Lung (tissue), 12 donors: ENCODE measurements around the gene TIMP3. TPM values are rescaled to one million over a fixed set of nuclear protein-coding genes. Genes with fewer than 3 reads are reported as not detected.
A peak's percentile ranks its signal among the peaks of the same experiment; 100 is the strongest.

Experiments used
- ATAC-seq: fragments of 200-7000 bp; cut with Tn5 transposase; one replicate; pipeline ENCODE4 v1.9.1; 2020; ENCODE audit warnings: moderate number of reproducible peaks; ENCODE audit not compliant: insufficient read depth, low FRiP score
- DNase-seq, 3 donors: peaks; one replicate each; pipeline ENCODE4 v3.0.0-alpha.2; 2013 to 2017
- H3K27ac ChIP-seq, 2 donors: one replicate each; pipeline ENCODE4 v1.5.1; 2013; ENCODE audit warnings: mild to moderate bottlenecking in 2 of 2, moderate library complexity in 2 of 2, control low read depth in 1 of 2, inconsistent platforms in 1 of 2, low read depth in 1 of 2, low read length in 1 of 2
- H3K27me3 ChIP-seq, 3 donors: one replicate each; pipeline ENCODE4 v1.5.1; 2013; ENCODE audit warnings: low read length in 2 of 3; ENCODE audit not compliant: control insufficient read depth in 3 of 3, insufficient read depth in 3 of 3
- H3K36me3 ChIP-seq, 4 donors: one replicate each; pipeline ENCODE4 v1.5.1; 2013; ENCODE audit warnings: low read length in 4 of 4, mild to moderate bottlenecking in 1 of 4, moderate library complexity in 1 of 4; ENCODE audit not compliant: control insufficient read depth in 4 of 4, insufficient read depth in 4 of 4
- H3K4me1 ChIP-seq, 5 donors: one replicate each; pipeline ENCODE4 v1.5.1; 2013; ENCODE audit warnings: low read length in 5 of 5, mild to moderate bottlenecking in 2 of 5, moderate library complexity in 1 of 5; ENCODE audit not compliant: control insufficient read depth in 5 of 5, insufficient read depth in 5 of 5
- H3K4me3 ChIP-seq: one replicate; pipeline ENCODE4 v1.5.1; 2013; ENCODE audit warnings: mild to moderate bottlenecking, control low read depth, moderate library complexity
- H3K9ac ChIP-seq, 2 donors: one replicate each; pipeline ENCODE4 v1.5.1; 2013; ENCODE audit warnings: low read length in 2 of 2, control low read depth in 1 of 2; ENCODE audit not compliant: insufficient read depth in 1 of 2
- H3K9me3 ChIP-seq, 4 donors: one replicate each; pipeline ENCODE4 v1.5.1; 2013; ENCODE audit warnings: low read length in 3 of 4, mild to moderate bottlenecking in 1 of 4, moderate library complexity in 1 of 4; ENCODE audit not compliant: control insufficient read depth in 4 of 4, insufficient read depth in 3 of 4
- WGBS, 2 donors: extraction: QIAGEN DNeasy Blood & Tissue Kit; methylation state at CpG; one replicate each; pipeline ENCODE4 v1.1.7; 2013; 5-methylcytosine and 5-hydroxymethylcytosine counted together
- polyA plus RNA-seq, 2 donors: library from polyadenylated mRNA; stranded (reverse); fragments of 200-250 nt; gene quantifications; one replicate each; pipeline ENCODE4 v1.2.1, GENCODE V29; 2013
- total RNA-seq, 2 donors: library from RNA; depleted of rRNA in 1 of 2; stranded (reverse); fragments of >200 nt in 1 of 2; gene quantifications; one replicate each; pipeline ENCODE4 v1.2.1, GENCODE V29; 2014 to 2021
- TF ChIP-seq, protein P1 (sequence below): IDR thresholded peaks from 2 replicates; pipeline ENCODE4 v1.5.1; 2012; ENCODE audit warnings: mild to moderate bottlenecking; ENCODE audit errors: control extremely low read depth, extremely low read depth
- donor health status: control.
- donor health status: control.
- donor health status: Bipolar disorder and iron deficiency.
- donor health status: healthy.
- donor health status: DM: yes; HTN: yes; CAD: no.

TIMP3 gene
- total and polyA plus RNA-seq, 4 donors: 129 to 547 (median 239) TPM

DNA sequence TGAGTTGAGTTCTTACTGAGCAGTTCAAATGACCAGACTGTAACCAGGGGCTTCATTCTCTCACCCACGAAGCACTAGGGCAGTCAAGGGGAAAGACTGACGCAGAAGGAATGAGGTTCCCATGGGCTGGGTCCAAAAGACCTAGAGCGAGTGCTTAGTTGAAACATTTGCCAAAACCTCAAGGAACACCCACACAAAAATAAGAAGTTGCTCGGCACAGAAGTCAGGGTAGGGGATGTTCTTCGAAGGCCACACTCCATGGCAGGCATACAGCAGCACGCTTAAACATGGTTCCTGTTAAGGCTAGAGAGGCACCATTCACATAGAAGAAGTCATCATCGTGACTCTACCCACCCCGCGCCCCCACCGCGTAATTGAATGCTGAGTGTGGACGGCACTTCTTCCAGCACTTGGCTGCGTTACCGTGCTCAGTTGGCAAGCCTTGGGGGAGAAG is 52.9 kb downstream of the TIMP3 start:
- TF ChIP-seq, protein P1, sequence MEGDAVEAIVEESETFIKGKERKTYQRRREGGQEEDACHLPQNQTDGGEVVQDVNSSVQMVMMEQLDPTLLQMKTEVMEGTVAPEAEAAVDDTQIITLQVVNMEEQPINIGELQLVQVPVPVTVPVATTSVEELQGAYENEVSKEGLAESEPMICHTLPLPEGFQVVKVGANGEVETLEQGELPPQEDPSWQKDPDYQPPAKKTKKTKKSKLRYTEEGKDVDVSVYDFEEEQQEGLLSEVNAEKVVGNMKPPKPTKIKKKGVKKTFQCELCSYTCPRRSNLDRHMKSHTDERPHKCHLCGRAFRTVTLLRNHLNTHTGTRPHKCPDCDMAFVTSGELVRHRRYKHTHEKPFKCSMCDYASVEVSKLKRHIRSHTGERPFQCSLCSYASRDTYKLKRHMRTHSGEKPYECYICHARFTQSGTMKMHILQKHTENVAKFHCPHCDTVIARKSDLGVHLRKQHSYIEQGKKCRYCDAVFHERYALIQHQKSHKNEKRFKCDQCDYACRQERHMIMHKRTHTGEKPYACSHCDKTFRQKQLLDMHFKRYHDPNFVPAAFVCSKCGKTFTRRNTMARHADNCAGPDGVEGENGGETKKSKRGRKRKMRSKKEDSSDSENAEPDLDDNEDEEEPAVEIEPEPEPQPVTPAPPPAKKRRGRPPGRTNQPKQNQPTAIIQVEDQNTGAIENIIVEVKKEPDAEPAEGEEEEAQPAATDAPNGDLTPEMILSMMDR: no peak
- Histone ChIP-seq H3K4me3 (no peak overlapping the region), H3K27ac (peak overlapping the region; percentile 5 to 49), H3K9me3 (no peaks in the 10 kb centered on the region), H3K36me3 (peaks cover 19 to 49% (median 38%) of the 10 kb centered on the region in 4 donors), H3K4me1 (peaks cover 16 to 35% (median 24%) of the 10 kb centered on the region in 5 donors), H3K9ac (no peak overlapping the region), H3K27me3 (no peaks in the 10 kb centered on the region)
- DNase-seq (no peak), ATAC-seq (no peak)
- 91 to 94% methylated on average over 14 of the region's 14 CpGs for WGBS, 2 donors

DNA sequence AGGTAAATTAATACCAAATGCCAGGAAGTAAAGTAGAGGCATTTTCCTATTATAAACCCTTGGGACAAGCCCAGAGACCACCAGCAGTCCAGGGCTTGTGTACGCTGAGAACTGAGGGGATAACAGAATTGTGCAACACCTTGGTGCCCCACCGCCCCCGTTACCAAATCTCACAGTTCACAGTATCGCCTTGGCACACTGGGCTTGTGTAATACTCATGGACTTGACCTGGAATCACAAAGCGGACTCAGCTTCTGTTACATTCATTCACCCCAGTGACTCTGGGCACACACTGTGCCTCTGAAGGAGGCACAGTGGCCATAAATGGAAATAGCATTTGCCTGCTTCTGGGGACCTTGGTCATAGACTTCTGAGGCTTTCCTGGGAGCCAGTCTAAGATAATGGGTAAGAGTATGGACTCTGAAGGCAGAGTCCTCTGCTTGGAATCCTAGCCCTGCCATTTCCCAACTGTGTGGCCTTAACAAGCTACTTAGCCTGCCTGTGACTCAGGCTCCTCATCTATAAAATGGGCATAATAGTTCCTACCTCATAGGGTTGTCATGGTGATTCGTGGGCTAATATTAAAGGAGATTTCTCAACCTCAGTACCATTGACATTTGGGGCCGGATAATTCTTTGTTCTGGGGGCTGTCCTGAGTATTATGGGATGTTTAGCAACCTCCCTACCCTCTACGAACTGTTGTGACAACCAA is 53.7 kb downstream of the TIMP3 start:
- Histone ChIP-seq H3K27me3 (no peaks in the 10 kb centered on the region), H3K9ac (no peak overlapping the region), H3K36me3 (peaks cover 21 to 49% (median 43%) of the 10 kb centered on the region in 4 donors), H3K27ac (peak overlapping the region; percentile 48 to 49), H3K4me3 (no peak overlapping the region), H3K4me1 (peaks cover 16 to 33% (median 23%) of the 10 kb centered on the region in 5 donors), H3K9me3 (no peaks in the 10 kb centered on the region)
- TF ChIP-seq, protein P1: no peak
- DNase-seq (no peak), ATAC-seq (no peak)
- 82 to 85% methylated on average over 8 of the region's 8 CpGs for WGBS, 2 donors

DNA sequence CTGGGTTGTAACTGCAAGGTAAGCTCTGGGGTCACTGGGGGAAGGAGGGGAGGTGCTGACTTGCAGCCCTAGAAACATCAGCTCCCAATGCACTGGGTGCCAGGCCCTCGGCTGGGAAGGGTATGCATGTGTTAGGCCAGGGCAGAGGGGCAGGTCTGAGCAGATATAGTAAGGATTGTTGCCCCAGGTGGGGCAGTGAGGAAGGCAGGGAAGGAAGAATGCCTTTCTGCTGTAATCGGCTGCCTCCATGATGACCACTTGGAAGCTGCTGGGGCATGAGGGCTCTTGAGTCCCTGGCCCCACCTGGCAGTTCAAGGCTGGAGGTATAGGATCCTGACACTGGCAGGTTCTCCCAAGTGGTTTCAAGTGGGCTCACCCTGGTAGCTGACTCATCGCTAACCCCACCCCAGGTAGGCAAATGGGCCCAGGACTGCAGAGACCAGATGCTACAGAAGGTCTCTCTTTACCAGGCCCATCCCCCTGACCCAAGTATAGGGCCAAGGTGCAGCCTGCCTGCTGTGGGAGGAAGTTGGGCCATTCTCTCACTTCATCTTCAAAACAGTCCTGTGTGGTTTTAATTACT is 56.7 kb downstream of the TIMP3 start:
- H3K27ac ChIP-seq: no peak overlapping the region

More for the DNA sequence above, 56.7 kb downstream of the TIMP3 start:
- Histone ChIP-seq H3K27me3 (no peaks in the 10 kb centered on the region), H3K9me3 (no peaks in the 10 kb centered on the region), H3K4me1 (peaks cover under 1 to 6% (median 2%) of the 10 kb centered on the region in 5 donors), H3K4me3 (no peak overlapping the region), H3K9ac (no peak overlapping the region), H3K36me3 (peaks cover 28 to 54% (median 43%) of the 10 kb centered on the region in 4 donors)
- peak; percentile 9 for ATAC-seq
- 78 to 81% methylated on average over 3 of the region's 3 CpGs for WGBS, 2 donors
- TF ChIP-seq, protein P1: no peak
- DNase-seq: no peak
